HG03565 (cell line): ENCODE measurements around the gene KDM6B.

ENCODE experiments used
- ATAC-seq: cut with Tn5 transposase; IDR thresholded peaks from one replicate; pipeline ENCODE4 v1.9.1; 2021; ENCODE audit warnings: mild to moderate bottlenecking, moderate library complexity; ENCODE audit not compliant: unreplicated experiment

The KDM6B gene

DNA sequence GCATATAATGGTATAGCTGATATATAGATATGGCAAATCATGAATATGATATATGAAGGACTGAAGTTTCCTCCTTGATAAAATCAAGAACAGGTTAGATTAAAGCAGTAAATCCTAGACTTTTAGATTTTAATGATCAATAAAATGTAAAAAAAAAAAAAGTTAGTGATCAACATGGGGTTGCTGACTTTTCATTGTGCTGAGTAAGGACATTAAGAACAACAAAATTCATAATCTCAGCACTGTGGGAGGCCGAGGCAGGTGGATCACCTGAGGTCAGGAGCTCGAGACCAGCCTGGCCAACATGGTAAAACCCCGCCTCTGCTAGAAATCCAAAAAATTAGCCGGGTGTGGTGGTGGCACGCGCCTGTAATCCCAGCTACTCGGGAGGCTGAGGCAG lies 44.2 kb downstream of the KDM6B start:
- ATAC-seq, result no peak

DNA sequence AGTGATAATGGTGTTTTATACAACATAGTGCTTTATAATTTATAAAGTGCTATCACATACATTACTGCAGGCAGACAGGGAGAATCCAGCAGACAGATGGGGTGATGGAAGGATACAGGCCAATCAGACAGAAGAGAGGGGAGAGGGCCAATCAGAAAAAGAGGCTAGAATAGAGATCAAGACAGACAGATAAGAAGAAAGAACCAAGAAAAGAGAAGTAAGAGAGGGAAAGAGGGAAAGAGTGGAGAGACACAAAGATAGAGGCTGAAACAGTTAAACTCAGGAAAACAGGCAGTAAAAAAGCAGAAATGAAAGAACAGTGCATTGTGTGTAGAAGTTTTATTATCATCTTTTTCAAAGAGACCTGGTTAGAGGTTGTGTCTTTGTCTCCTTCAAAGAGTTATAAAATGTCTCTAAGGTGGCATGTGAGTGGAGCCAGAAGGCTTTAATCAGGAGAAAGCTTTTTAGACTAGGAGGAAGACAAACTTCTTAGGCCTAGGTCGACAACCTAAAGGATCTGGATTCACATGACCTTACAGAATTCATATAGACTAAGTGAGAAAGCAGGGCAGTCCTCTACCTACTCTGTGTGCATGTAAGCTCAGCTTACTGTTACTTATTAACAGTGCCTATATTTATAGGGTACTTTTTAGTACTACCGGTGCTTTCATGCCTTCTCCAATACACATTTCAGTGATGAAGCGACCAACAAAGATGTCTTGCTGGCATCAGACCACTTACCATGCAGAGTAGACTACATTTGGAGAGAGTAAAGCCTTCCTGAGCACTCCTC lies 46.3 kb downstream of the KDM6B start:
- ATAC-seq, result no peak

DNA sequence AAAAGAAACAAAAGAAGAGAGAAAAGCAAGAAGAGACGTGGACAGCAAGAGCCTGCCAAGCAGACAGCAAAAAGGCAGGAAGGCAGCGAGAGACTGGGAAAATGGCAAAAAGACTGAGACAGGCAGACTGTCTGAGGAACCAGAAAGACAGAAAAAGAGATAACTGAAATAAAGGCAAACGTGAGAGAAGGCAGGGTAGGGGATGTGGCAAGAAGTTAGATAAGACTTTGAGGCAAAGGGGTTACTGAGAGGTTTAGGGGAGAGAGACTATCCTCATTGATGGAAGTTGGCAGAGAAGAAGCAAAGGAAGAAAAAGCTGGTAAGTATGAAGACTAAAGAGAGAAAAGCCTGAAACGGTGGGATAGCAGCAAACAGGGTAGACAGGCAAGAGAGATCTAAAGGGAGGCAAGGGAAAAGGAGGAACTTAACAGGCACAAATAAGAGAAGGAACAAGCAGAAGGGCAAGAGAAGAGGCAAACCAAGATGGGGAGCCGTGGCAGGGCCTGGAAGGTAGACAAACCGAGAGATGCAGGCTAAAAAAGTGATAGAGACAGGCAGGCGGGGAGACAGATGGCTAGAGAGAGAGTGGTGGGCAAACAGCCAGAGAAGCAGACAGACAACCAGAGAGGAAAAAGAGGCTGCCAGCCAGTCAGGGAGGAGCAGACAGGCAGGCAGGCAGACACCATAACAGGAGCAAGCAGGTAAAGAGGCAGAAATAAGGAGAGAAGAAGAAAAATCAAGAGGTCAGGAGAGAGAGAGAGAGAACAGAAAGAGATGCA lies 47.4 kb downstream of the KDM6B start:
- ATAC-seq, result no peak

DNA sequence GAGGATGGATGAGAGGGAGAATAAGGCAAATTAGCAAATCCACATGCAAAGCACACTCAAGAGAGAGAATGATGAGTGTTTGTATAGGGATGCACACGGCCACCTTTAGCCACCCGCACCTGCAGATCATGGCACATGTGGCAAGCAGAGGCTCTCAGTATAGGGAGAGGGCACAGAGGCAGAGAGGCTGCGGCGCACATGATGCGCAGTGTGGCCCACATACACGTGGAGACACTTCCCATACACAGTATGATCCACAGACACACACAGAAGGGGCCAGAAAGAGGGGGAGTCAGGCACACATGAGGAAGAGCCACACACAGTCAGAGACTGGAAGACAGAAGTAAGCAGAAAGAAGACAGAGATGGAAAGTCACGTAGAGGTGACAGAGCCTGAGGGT lies 48.1 kb downstream of the KDM6B start:
- no peak for ATAC-seq

DNA sequence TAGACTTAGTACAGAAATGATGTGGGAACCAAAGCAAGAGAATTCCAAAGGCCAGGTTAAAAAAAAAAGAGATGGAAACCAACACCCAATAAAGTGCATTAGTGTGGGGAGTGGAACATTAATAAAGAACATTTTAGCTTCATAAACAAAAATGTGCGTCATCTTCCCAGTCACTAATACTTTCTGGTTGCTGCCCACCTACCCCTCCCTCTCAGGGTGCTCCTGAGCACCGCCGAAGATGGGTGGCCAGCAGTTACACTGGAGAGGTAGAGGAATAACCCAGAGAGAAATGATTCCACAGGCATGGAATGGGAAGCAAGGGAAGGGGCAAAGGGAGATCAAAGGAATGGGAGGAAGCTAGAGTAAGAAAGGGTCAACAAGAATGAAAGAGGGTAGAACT lies 48.6 kb downstream of the KDM6B start:
- no peak for ATAC-seq
